HG03520 (cell line): ENCODE results near the gene CCDC9.
"Not testable (repeated sequence)": the region's sequence is repeated elsewhere in the genome, so short reads cannot be mapped to it uniquely, and the experiment has no call there.

Experiments
- ATAC-seq: cut with Tn5 transposase; IDR thresholded peaks from one replicate; pipeline ENCODE4 v1.9.1; 2021; ENCODE audit warnings: mild to moderate bottlenecking, moderate library complexity; ENCODE audit not compliant: unreplicated experiment

Gene CCDC9

GRCh38 chr19:47283405-47284059 is 27.2 kb downstream of the CCDC9 start:
- ATAC-seq, result no peak

DNA sequence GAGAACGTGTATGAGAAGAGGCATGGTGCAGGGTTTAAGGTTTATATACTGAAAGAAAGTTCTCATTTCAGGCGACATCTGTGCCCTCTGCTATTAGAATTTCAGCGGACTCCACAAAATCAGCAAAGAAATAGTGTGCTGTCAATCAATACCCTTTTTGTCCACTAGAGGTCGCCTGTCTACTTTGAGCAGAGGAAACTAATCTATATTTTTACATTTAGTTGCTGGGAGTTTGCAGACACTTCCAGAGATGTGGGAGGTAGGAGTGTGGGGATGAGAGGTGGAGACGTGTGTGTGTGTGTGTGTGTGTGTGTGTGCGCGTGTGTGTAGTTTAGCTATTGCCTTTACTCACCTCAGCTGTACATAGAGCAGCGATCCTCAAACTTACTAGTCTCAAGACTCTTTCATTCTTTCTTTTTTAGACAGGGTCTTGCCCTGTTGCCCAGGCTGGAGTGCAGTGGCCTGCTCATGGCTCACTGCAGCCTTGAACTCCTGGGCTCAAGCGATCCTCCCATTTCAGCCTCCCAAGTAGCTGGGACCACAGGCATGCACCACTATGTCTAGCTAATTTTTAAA is 28.1 kb downstream of the CCDC9 start:
- ATAC-seq, result no peak

DNA sequence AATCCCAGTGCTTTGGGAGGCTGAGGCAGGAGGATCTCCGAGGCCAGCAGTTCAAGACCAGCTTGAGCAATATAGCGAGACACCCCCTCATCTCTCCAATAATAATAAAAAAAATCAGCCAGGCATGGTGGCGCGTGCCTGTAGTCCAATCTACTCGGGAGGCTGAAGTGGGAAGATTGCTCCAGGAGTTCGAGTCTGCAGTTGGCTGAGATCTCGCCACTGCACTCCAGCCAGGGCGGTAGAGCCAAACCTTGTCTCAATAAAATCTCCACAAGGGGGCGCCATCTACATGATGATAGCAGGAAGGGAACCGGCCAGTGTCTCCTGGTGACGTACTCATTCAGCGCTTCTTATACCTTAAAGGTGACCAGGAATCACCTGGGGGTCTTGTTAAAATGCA is 39.7 kb downstream of the CCDC9 start:
- no peak for ATAC-seq

DNA sequence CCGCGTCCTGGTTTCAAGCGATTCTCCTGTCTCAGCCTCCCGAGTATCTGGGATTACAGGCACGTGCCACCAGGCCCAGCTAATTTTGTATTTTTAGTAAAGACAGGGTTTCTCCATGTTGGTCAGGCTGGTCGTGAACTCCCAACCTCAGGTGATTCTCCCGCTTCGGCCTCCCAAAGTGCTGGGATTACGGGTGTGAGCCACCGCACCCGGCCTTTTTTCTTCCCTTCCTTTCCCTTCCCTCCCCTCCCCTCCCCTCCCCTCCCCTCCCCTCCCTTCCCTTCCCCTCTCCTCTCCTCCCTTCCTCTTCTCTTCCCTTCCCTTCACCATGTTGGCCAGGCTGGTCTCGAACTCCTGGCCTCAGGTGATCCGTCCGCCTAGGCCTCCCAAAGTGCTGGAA is 44.5 kb downstream of the CCDC9 start:
- ATAC-seq, result not testable (repeated sequence)

- ATAC-seq, result no peak
Measured at GRCh38 chr19:47302249-47302648, 45.9 kb downstream of the CCDC9 start.

DNA sequence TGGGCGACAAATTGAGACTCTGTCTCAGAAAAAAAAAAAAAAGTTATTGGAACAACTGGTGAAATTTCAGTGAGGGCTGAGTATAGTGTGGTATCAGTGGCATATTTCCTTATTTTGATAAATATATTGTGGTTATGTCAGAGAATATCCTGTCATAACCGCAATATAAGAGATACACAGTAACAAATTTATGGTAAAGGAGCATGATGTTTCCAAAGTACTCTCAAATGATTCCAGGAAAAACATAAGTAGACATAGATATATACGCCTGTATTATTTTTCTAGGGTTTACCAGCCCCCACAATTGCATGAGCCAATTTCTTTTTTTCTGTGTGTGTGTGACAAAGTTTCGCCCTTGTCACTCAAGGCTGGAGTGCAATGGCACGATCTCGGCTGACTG is 47.6 kb downstream of the CCDC9 start:
- no peak for ATAC-seq

- no peak for ATAC-seq
Measured at GRCh38 chr19:47305309-47305751, 49.0 kb downstream of the CCDC9 start.

- no peak for ATAC-seq
Measured at GRCh38 chr19:47306303-47306702, 50.0 kb downstream of the CCDC9 start.

DNA sequence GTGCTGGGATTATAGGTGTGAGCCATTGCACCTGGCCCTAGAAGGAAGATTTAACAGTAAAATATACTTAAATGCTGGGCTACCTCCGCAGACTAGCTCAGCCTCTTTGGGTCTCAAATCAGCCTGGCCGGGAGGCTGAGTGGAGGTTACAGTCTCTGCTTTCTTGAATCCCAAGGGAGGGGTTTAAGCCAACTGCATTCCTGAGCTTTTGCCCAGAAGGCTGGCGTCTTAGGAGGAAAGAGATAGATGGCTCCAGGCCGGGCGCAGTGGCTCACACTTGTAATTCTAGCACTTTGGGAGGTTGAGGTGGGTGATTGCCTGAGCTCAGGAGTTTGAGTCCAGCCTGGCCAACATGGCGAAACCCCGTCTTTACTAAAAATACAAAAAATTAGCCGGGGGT is 52.7 kb downstream of the CCDC9 start:
- ATAC-seq, result no peak

- no peak for ATAC-seq
Measured at GRCh38 chr19:47309608-47310007, 53.3 kb downstream of the CCDC9 start, which contains the start of gene C5AR1. C5AR1 (plus strand) TSS chr19:47309861; CDS start chr19:47309896, 35 bp downstream.

DNA sequence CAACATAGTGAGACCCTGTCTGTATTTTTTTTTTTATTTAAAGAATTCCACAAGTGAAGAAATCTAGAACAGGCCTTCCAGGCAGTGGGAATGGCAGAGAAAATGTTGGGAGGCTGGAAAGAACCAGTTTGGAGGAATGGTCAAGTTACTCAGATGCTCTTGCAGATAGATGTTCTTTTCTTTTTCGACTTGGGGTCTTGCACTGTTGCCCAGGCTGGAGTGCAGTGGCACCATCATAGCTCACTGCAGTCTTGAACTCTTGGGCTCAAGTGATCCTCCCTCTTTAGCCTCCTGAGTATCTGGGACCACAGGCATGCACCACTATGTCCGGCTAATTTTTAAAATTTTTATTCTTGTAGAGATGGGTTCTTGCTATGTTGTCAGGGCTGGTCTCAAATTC is 54.0 kb downstream of the CCDC9 start:
- no peak for ATAC-seq

- ATAC-seq, result no peak
Measured at GRCh38 chr19:47310819-47311218, 54.5 kb downstream of the CCDC9 start.

- ATAC-seq, result no peak
Measured at GRCh38 chr19:47312366-47313006, 56.2 kb downstream of the CCDC9 start.

DNA sequence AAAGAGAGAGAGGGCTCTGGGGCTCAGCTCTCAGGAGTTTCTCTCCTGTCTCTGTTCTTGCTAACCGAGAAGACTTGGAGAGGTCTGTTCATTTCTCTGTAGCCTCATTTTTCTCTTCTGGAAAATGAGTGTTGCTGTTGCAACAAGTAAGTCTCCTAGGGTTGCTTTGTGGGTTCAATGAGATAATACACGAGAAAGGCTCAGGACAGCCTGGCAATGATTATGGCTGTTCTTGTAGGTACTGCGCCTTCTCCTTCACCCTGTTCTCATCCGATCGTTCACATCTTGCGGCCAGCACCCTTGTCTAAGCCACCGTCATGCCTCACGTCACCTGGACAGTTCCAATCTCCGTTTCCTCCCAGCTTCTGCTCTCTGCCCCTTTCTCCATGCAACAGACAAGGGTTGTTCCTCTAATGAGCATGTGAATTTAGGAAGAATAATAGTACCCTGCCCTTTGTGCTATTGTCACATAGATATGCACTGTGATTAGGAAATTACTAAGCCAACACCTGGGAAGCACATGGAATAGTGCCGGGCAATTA is 57.5 kb downstream of the CCDC9 start:
- ATAC-seq, result no peak

- ATAC-seq, result no peak
Measured at GRCh38 chr19:47315125-47315821, 58.9 kb downstream of the CCDC9 start.

GRCh38 chr19:47316513-47316912 is 60.2 kb downstream of the CCDC9 start:
- ATAC-seq, result no peak

GRCh38 chr19:47319923-47320871 is 63.9 kb downstream of the CCDC9 start:
- no peak for ATAC-seq
